GM19035 (cell line): ENCODE results near the gene SLC4A1AP.

Experiments used
- ATAC-seq: cut with Tn5 transposase; IDR thresholded peaks from one replicate; pipeline ENCODE4 v1.9.1; 2021; ENCODE audit not compliant: unreplicated experiment

SLC4A1AP gene

GRCh38 chr2:27702302-27702701, 38.6 kb downstream of the SLC4A1AP start:
- ATAC-seq: no peak

GRCh38 chr2:27703638-27704341, 40.1 kb downstream of the SLC4A1AP start:
- ATAC-seq: no peak

- ATAC-seq: no peak
These were observed 40.7 kb downstream of the SLC4A1AP start for GRCh38 chr2:27704342-27704876.

GRCh38 chr2:27705851-27706622, 42.3 kb downstream of the SLC4A1AP start:
- ATAC-seq: no peak

- no peak for ATAC-seq
These were observed 44.0 kb downstream of the SLC4A1AP start for GRCh38 chr2:27707462-27708256.

- no peak for ATAC-seq
These were observed 44.6 kb downstream of the SLC4A1AP start for GRCh38 chr2:27708257-27708654.

GRCh38 chr2:27708666-27709065, 45.0 kb downstream of the SLC4A1AP start:
- ATAC-seq: no peak

GRCh38 chr2:27709326-27709725, 45.6 kb downstream of the SLC4A1AP start:
- ATAC-seq: no peak

- ATAC-seq: no peak
These were observed 46.4 kb downstream of the SLC4A1AP start for GRCh38 chr2:27709960-27710575.

- ATAC-seq: no peak
These were observed 47.1 kb downstream of the SLC4A1AP start for GRCh38 chr2:27710640-27711430.

- ATAC-seq: no peak
These were observed 48.1 kb downstream of the SLC4A1AP start for GRCh38 chr2:27711804-27712203.

- no peak for ATAC-seq
These were observed 48.8 kb downstream of the SLC4A1AP start for GRCh38 chr2:27712522-27712921.

GRCh38 chr2:27713201-27713600, 49.5 kb downstream of the SLC4A1AP start:
- ATAC-seq: no peak

- ATAC-seq: no peak
These were observed 50.4 kb downstream of the SLC4A1AP start for GRCh38 chr2:27714053-27714452.

- no peak for ATAC-seq
These were observed 51.2 kb downstream of the SLC4A1AP start for GRCh38 chr2:27714851-27715291.

- ATAC-seq: no peak
These were observed 51.9 kb downstream of the SLC4A1AP start for GRCh38 chr2:27715318-27716210.

- no peak for ATAC-seq
These were observed 52.8 kb downstream of the SLC4A1AP start for GRCh38 chr2:27716301-27717069.

- ATAC-seq: no peak
These were observed 53.5 kb downstream of the SLC4A1AP start for GRCh38 chr2:27717070-27717795.
